RWPE2 (cell line): ENCODE results near the gene ATXN2L.
"Not testable (repeated sequence)": the region's sequence is repeated elsewhere in the genome, so short reads cannot be mapped to it uniquely, and the experiment has no call there.

ENCODE experiments used
- ATAC-seq: fragments of 200-7000 bp; cut with Tn5 transposase; 3 replicates; pipeline ENCODE4 v1.9.1; 2021; ENCODE audit warnings: low read depth
- DNase-seq: peaks from one replicate; pipeline ENCODE4 v3.0.0-alpha.2; 2020; ENCODE audit warnings: low spot score
- H3K27ac ChIP-seq: fragments of 450-650 bp; 2 replicates; pipeline ENCODE4 v1.5.1; 2017; ENCODE audit warnings: mild to moderate bottlenecking; ENCODE audit not compliant: poor library complexity, severe bottlenecking
- H3K27me3 ChIP-seq: fragments of 250-450 bp; sonication (Bioruptor Pico); 2 replicates; pipeline ENCODE4 v1.5.1; 2021; ENCODE audit warnings: mild to moderate bottlenecking, moderate library complexity; ENCODE audit not compliant: insufficient read depth, poor library complexity, severe bottlenecking
- H3K36me3 ChIP-seq: fragments of 250-450 bp; sonication (Bioruptor Pico); 2 replicates; pipeline ENCODE4 v1.5.1; 2020; ENCODE audit warnings: low read depth, mild to moderate bottlenecking, moderate library complexity
- H3K4me1 ChIP-seq: fragments of 250-450 bp; sonication (Bioruptor Pico); 2 replicates; pipeline ENCODE4 v1.5.1; 2021; ENCODE audit warnings: mild to moderate bottlenecking, moderate library complexity; ENCODE audit not compliant: insufficient read depth, poor library complexity, severe bottlenecking
- H3K4me3 ChIP-seq: fragments of 250-450 bp; sonication (Bioruptor Pico); 2 replicates; pipeline ENCODE4 v1.5.1; 2021; ENCODE audit warnings: mild to moderate bottlenecking, moderate library complexity; ENCODE audit not compliant: severe bottlenecking
- H3K9me3 ChIP-seq: fragments of 250-450 bp; sonication (Bioruptor Pico); 2 replicates; pipeline ENCODE4 v1.5.1; 2021; ENCODE audit warnings: mild to moderate bottlenecking, moderate library complexity; ENCODE audit not compliant: severe bottlenecking
- CTCF ChIP-seq: fragments of 450-650 bp; IDR thresholded peaks from one replicate; pipeline ENCODE4 v1.5.1; 2017; ENCODE audit warnings: mild to moderate bottlenecking, moderate library complexity; ENCODE audit not compliant: poor library complexity, severe bottlenecking

ATXN2L gene

DNA sequence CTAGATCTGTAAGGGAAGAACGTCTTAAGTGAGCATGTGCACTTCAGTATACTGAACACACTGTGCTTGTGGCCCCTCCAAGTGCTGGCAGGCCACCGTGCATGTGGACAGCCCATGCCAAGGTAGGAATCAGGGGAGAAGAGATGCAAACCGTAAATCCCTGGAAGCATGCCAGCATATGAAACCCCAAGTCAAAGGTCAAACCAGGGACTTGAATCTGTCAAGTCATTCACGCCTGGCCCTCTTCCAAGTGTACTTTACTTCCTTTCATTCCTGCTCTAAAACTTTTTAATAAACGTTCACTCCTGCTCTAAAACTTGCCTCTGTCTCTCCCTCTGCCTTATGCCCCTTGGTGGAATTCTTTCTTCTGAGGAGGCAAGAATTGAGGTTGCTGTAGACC, 2.8 kb upstream of the ATXN2L start:
- peaks cover 16% of the 10 kb centered on the region for H3K36me3 ChIP-seq
- no peak for DNase-seq
- H3K9me3 ChIP-seq = no peaks in the 10 kb centered on the region
- H3K4me3 ChIP-seq = no peak overlapping the region
- peaks cover 3% of the 10 kb centered on the region for H3K4me1 ChIP-seq
- no peak for ATAC-seq
- TF ChIP-seq CTCF = no peak
- no peak overlapping the region for H3K27ac ChIP-seq
- H3K27me3 ChIP-seq = no peaks in the 10 kb centered on the region

GRCh38 chr16:28820546-28820945, 2.3 kb upstream of the ATXN2L start:
- H3K36me3 ChIP-seq = peaks cover 21% of the 10 kb centered on the region
- H3K4me3 ChIP-seq, ATAC-seq, DNase-seq, H3K4me1 ChIP-seq, H3K9me3 ChIP-seq, H3K27ac ChIP-seq, H3K27me3 ChIP-seq: not testable (repeated sequence)

DNA sequence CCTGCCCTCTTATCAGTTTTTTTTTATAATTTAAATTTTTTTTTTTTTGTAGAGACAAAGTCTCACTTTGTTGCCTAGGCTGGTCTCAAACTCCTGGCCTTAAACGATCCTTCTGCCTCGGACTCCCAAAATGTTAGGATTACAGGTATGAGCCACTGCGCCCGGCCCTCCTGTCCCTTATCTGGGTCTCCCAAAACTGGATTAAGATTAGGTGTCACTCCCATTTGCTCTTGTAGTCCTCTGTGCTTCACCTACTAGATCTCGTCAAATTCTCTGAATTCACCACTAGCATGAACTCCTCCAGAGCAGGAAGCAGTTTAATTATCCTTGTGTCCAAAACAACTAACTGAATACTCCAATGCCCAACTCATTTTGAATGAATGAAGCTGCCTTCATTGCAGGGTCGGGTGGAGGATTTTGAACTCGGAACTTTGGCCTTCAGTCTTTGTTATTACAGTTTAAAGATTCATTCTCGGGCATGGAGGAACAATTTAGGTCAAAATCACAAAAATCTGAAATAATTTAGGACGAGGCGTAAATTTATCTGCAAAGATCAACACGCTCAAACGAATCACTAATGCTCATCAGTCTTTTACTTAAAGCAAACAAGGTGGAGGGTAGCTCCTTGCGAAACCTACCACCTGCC, 802 bp upstream of the ATXN2L start:
- Histone ChIP-seq H3K27ac (peak overlapping the region; percentile 98), H3K4me1 (peaks cover 13% of the 10 kb centered on the region), H3K4me3 (peak overlapping the region; percentile 89), H3K36me3 (peaks cover 36% of the 10 kb centered on the region), H3K9me3 (no peaks in the 10 kb centered on the region), H3K27me3 (no peaks in the 10 kb centered on the region)
- ATAC-seq = no peak
- TF ChIP-seq CTCF = no peak
- DNase-seq = no peak

- DNase-seq = no peak
- peaks cover 13% of the 10 kb centered on the region for H3K4me1 ChIP-seq
Observed at GRCh38 chr16:28823291-28823872, 583 bp downstream of the ATXN2L start.

More at GRCh38 chr16:28823291-28823872, 583 bp downstream of the ATXN2L start:
- Histone ChIP-seq H3K27ac (peak overlapping the region; percentile 98), H3K27me3 (no peaks in the 10 kb centered on the region), H3K36me3 (peaks cover 49% of the 10 kb centered on the region), H3K4me3 (peak overlapping the region; percentile 89), H3K9me3 (no peaks in the 10 kb centered on the region)
- ATAC-seq = peak; percentile 8
- no peak for TF ChIP-seq CTCF
